Glomerular visceral epithelial cell (primary cell): Measurements from ENCODE around the gene RAD51B.
"Not testable (repeated sequence)": the region's sequence is repeated elsewhere in the genome, so short reads cannot be mapped to it uniquely, and the experiment has no call there.

Experiments
- DNase-seq: peaks from one replicate; pipeline ENCODE4 v3.0.0-alpha.2; 2016; ENCODE audit errors: extremely low spot score

RAD51B gene

DNA sequence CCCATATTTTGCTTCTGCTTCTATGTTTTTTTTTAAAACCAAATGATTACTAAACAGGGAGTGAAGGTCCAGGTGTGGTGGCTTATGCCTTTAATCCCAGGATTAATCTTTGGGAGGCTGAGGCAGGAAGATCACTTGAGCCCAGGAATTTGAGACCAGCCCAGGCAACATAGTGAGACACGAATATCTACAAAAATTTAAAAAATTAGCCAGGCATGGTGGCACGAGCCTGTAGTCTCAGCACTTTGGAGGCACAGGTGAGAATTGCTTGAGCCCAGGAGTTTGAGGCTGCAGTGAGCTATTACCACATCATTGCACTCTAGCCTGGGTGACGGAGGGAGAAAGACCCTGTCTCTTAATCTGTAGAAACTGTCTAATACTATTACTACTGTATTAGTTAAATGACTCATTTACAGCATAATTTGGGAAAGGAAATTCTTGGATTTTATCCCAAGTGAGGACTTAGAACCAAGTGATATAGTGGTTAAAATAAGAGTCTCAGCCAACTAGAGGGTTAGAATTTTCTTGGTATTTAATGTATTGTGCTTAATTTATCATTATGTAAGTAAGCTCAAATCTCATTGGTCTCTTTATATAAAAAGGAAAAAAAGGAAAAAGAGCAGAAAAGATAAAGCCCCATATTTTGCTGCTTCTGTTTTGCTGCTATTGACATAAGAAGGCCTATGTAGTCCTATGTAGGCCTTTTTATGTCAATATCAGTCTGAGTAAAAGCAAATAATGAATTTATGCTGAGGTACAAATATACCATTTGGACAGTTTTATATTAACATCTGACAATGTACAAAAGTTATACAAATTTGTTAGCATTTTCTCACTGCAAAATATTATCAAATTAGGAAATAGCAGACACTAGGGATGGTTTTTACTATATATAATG, 163.4 kb downstream of the RAD51B start:
- no peak for DNase-seq

DNA sequence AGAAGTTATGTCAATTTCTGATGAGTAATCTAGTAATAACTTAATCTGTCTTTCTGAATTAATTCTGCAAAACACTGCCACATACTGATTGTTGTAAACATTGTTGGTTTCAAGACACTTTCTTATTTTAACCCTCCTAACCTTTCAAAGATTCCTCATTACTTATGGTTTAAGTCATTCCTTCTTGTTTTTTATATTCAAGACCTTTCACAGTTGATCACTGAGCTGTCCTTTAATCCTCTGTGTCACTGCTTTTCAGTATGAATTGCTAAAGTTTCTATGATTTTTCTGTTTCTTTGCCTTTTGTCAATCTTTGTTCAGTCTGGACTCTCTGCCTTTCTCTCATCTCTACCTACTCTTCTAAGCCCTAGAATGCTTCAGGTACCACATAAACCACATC, 164.7 kb downstream of the RAD51B start:
- DNase-seq: no peak

DNA sequence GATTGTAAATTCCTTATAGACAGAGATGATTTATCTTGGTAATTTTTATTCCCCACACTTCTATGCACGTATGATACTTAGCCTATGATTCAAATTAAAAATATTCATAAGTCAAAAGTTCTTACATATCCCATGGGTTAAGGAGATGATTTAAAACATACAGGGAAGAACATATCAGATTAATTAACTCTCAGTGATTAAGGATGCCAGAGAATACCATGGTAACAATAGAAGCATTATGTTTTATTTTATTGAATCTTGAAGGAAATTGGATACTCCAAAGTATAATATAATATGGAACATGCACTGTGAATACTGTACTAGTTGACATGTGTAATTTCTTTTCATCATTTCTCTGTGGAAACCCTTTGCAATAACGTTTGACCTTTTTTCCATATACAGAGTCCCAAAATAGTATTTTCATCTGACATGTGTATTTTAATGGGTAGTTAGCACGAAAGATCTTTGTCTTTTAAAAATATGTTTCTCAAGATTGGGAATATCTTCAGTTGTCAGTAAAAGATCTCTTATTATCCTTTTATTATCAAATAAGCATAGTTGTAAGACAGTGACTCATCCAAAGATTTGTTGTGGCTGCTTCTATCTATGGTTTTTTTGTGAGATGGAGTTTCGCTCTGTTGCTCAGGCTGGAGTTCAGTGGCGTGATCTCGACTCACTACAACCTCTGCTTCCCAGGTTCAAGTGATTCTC, 166.7 kb downstream of the RAD51B start:
- DNase-seq: peak; percentile 51

DNA sequence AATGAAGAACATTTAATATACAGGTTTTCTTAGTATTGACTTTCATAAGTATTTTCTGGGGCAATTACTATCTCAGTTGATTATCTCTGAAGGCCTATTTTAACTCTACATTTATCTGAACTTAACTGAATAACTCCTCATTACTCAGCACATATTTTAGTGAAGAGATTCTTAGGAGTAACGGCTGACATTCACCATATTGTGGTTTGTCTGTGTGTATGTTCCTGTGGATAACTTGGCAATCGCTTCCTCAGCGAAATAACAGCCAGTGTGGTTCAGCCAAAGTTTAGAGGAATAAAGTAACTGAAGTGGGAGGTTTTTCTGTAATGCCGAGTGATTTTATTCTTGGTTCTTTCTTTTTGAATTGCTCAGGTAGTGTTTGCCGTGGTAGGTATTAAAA, 168.0 kb downstream of the RAD51B start:
- DNase-seq: peak; percentile 57

DNA sequence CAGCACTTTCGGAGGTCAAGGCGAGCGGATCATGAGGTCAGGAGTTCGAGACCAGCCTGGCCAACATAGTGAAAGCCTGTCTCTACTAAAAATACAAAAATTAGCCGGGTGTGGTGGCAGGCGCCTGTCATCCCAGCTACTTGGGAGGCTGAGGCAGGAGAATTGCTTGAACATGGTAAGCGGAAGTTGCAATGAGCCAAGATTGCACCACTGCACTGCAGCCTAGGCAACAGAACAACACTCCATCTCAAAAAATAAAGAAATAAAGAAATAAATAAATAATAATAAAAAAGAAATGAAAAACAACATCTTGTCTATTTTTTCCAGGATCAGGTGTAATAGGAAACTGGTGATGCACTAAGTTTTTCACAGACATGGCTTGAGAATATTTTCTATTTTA, 168.6 kb downstream of the RAD51B start:
- not testable (repeated sequence) for DNase-seq

DNA sequence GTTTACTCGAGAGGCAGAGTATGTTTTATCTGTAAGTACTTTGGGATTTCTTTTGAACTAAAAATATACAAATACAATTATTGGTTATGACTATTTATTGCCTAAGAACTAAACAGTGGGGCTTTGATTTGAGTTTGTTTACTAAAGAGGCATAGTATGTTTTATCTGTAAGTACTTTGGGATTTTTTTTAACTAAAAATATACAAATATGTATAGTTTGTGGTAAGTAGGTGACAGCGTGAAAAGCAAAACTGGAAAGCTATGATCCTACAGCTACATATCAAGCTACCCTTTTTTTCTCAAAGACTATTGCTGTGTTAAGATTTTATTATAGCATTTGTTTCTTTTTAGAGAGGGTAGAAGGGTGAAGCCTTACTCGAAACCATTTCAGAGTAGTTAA, 171.0 kb downstream of the RAD51B start:
- no peak for DNase-seq

DNA sequence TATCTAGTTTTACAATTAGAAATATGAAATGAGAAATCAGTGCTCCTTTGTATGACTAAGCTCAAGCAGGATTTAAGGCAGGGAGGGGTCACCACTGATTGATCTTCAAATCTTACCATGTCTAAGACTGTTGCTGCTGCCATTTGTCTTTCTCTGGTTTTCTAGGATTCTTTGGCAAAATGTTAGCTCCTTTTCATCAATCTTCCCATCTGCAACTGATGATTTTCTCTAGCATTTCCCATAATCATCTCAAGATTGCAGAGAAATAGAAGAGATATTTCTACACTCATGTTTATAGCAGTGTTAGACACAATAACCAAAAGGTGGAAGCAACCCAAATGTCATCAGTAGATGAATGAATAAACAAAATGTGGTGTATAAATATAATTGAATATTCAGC, 175.0 kb downstream of the RAD51B start:
- no peak for DNase-seq

DNA sequence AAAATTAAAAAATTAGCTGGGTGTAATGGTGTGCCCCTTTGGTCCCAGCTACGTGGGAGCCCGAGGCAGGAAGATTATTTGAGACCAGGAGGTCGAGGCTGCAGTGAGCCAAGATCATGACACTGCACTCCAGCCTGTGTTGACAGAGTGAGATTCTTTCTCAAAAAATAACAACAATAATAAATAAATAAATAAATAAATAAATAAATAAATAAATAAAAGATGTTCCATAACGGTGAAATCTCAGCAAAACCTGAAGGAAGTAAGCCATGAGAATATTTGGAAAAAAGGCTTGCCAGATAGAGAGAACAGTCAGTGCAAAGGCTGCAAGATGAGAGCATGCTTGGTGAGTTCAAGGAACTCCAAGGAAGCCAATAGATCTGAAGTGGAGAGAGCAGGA, 176.7 kb downstream of the RAD51B start:
- no peak for DNase-seq

DNA sequence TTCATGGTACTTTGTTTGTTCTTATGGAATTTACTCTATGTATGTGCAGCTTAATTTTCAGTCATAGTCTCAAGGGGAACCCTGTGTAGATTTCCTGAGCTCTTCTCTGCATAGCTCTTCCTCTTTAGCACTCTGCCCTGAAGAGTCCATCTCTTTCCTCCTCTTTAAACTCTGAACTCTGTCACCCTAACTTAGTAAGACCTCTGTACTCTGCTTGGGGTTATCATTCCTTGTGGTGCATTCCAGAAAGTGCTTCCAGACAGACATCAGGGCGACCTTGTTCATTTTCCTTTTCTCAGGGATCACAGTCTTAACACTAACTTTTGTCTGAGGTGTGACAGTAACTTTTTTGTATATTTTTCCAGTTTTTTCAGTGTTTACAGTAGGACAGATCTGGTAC, 179.3 kb downstream of the RAD51B start:
- DNase-seq: no peak

DNA sequence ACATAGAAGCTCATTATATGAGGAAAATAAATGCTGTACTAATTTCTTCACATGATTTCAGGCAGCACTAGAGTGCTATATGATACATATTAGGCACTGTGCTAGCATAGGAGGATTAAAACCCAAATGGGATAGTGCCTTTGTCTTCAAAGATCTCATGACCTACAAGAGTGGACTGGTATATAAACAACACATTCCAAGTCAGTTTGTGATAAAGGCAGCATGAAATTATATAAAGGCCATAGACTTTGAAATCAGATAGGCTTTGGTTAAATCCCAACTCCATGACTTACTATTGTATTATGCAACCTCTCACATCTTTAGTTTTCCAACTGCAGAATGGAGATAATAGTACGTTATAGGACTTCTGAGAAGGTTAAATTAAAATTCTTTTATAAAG, 179.7 kb downstream of the RAD51B start:
- DNase-seq: peak; percentile 2

DNA sequence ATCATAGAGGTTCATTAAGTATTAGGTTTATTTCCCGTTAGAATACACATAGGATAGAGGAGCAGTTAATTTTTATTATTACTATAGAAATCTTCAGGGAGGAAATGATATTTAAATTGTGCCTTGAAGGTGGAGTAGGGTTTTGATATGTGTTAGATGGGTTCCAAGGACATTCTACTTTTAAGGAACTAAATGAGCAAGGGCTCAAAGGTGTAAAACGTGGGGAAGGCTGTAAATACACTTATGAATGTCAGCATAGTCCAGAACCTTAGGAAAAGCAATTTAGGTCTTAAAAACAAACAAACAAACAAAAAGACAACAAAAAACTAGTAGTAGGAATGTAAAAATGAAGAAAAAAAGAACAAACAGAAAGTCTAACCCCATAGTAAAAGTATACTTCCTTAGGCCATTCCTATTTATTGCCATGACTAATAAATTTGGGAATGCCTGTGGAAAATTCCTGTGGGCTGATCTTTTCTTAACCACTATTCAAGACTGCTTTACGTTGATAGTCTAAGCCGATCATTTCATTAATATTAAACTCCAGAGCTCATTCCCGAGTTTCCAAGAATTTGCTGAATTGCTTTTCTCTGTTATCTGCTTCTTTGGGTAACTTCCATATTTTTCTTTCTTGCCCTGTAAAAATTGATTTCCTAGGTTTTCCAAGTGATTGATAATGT, 180.3 kb downstream of the RAD51B start:
- peak; percentile 84 for DNase-seq

DNA sequence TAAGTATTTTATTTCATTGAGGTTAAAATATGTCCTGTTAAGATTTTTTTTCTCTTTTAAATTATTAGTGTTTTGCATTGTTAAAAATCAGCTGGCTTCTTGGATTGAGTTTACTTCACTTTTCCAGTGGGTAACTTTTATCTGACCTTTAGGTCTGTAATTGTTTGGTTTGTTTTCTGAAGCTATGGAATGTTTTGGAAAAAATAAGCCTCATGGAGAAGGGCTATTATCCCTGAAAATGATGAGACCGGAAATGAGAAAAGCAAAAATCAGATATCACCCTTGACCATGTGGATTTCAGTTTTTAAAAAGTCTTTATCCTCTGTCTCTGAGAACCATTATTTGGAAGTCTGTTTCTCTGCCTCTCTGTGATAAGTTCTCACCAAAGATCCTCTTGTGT, 180.9 kb downstream of the RAD51B start:
- DNase-seq: peak; percentile 23

DNA sequence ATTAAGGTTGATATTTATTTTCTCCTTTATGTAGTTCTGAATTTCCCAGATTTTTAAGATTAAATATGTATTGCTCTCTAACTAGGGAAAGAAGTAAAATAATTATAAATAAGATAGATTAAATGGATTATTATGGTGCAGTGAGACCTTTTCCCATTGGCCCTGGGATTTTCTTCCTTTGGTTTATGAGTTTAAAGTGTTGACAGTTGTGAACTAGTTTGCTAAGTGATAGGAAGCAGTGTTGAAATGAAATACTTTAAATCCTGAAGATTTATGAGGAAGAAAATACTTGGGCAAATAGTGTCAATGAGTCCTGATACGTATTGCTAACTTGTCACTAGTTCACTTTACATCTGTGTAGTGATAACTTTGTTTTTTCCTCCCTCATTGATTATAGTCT, 188.9 kb downstream of the RAD51B start:
- DNase-seq: no peak

DNA sequence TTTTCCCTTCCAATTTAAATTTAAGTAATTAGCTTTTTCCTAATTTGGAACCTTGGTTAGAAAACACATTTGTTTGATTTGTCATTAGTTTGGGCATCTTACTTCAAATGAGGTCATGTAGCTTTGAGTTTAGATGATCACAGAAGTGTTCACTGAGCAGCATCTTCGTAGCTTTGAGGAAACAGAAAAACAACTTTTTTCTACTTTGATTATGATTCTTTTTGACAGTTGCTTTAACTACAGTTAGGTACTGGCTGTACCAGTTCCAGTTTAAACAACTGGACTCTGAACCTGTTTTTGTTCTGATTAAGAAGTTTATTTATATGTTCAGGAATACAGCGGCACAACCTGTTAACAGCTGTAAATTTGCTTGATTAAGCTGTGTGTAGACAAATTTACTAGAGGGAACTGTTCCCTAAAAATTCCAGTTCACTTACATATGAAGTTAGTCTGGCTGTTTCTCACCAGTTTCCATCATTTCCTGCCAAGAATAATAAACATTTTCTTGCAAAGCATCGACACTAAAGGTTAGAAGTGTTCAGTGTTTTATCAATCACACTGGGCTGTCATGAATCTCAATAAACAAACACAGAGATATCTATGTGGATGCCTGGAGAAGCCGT, 191.9 kb downstream of the RAD51B start:
- DNase-seq: peak; percentile 2

DNA sequence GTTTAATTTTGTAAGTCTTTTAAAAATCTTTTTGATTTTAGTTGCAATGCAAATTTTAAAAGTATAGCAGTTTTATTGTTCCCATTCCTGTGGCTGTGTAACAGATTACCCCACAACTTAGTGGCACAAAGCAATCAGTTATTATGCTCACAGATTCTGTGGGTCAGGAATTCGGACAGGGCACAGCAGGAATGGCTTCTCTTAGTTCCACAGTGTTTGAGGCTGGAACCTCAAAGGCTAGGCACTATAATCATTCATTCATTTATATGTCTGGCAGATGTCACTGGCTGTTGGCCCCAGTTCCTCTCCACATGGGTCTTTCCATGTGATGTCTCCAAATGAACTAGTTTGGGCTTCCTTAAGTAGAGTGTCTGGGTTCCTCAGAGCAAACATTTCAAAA, 193.3 kb downstream of the RAD51B start:
- no peak for DNase-seq

DNA sequence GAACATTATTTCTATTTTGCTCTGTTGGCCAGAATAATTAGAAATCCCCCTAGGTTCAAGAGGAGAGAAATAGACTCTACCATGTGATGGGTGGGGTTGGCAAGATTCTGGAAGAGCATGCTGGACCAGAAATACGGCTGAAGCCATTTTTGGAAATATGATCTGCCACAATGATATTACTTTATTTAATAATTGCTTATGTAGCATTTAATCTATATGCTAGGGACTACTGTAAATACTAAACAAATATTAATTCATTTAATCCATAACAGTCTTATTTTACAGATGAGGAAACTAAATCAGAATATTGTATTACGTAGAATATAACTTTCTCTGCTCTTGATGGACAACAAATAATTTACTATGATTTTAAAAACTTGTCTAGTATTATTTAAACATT, 193.7 kb downstream of the RAD51B start:
- no peak for DNase-seq

DNA sequence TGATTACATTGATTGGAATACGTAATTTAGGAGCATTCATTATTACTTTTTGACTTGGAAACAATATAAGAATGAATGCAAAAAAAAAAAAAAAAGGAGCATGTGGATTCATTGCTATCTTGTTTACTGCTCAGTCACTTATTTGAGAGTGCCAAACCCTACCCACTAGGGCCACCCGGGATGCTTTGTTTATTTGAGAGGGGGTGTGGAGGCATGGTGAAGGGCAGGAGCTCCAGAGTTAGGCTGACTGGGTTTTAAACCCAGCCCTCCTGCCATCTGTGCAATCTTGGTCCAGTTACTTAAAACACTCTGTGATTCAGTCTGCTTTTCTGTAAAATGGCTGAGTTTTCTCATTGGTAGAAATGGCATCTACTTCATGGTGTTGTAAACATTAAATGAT, 195.2 kb downstream of the RAD51B start:
- DNase-seq: no peak

DNA sequence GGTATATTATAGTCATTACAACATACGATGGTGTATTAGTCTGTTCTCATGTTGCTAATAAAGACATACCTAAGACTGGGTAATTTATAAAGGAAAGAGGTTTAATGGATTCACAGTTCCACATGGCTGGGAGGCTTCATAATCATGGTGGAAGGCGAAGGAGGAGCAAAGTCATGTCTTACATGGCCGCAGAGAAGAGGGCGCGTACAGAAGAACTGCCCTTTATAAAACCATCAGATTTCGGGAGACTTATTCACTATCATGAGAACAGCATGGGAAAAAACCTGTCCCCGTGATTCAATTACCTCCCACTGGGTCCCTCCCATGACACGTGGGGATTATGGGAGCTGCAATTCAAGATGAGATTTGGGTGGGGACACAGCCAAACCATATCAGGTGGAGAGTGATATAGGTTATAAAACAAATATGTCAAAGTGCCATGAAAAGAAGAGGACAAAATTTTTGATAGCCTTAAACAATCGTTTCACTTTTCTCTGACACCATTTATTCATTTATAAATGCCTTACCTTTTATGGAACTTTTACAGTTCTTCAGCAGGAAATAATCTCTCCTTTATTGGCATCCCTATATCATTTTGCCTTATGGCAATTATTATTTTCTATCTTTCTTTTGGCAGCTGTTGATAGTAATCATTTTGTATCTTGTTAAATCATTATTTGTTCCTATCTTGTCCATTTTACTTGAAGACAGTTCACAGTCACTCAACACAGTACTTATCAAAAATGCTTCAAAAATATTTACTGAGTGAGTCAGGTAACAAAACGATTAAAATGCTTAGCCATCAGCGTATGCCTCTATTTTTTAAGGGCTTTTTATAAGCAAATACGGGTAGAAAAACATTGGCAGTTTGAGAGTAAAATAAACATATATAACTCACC, 196.0 kb downstream of the RAD51B start:
- no peak for DNase-seq

DNA sequence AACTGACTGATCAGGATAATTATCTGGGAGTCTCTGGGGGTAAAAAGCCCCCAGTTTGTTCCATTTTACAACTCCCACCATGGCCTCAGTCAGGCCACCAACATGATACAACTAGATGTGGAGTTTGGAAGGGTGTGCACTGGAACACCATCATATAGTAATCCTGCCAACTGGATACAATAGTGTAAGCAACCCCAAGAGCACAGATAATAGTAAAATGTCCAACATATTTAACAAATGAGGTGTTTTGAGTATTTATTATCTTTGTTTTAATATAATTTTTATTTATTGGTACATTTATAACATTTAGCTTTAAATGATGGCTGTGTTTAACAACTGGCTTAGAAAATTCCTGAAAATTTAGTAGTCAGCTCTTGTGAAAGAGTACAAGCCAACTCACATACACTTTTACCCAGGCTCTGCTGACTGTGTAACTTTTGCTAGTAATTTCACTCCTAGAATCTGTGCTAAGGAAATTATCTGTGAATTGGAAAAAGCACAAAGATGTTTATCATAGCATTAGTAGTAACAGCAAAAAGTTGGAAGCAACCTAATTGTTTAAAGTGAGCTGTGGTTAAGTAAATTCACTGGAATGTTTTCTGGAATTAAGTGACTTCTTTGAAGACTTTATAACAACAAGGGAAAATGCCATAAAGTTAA, 196.8 kb downstream of the RAD51B start:
- no peak for DNase-seq

DNA sequence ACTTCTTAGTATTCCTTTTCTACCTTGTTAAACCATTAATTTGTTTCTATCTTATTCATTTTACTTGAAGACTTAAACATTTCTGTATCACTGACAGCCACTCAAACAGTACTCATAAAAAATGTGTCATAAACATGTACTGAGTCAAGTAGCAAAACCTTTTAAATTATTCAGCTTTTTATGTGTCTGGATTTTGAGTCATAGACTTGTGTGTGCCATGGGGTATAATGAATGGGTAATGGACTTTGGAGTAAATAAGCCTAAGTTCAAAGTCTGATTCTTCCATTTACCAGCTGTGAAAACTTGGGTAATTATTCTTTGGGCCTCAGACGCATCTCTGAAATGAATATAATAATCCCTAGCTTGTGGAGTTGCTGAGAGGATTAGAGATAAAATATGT, 199.0 kb downstream of the RAD51B start:
- no peak for DNase-seq

DNA sequence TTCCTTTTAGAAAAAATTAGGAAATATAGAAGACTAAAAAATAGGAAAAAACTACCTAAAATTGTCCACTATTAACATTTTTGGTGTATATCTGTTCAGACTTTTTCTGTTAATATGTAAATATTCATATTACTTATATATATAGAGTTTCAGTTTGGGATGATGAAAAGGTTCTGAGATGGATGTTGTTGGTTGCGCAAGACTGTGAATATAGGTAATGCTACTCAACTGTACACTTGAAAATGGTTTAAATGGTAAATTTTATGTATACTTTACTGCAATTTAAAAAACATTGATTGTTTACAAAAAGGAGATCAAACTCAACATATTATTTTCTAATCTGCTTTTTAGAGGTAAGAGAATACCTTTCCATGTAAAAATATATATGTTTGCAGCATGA, 200.9 kb downstream of the RAD51B start:
- DNase-seq: no peak
